Ovary (tissue), 9 donors: ENCODE data around the gene SLC11A1. TPM values are rescaled to one million over a fixed set of nuclear protein-coding genes. Genes with fewer than 3 reads are reported as not detected.

ENCODE experiments used
- DNase-seq, 5 donors: peaks; one replicate each; pipeline ENCODE4 v3.0.0-alpha.2; 2019 to 2020
- H3K27ac ChIP-seq, 2 donors: fragments of 200-600 bp; one replicate each; pipeline versions ENCODE4 v1.5.1 to v1.8.0; 2019 to 2022
- H3K27me3 ChIP-seq: fragments of 200-600 bp; one replicate; pipeline ENCODE4 v1.8.0; 2022
- H3K36me3 ChIP-seq: fragments of 200-600 bp; sonication (generic); one replicate; pipeline ENCODE4 v1.5.1; 2019
- H3K4me1 ChIP-seq: one replicate; pipeline ENCODE4 v1.8.1; 2013; ENCODE audit warnings: mild to moderate bottlenecking, moderate library complexity; ENCODE audit not compliant: insufficient read depth
- H3K4me3 ChIP-seq: fragments of 200-600 bp; sonication (generic); one replicate; pipeline ENCODE4 v1.5.1; 2017
- H3K9me3 ChIP-seq, 2 donors: fragments of 200-600 bp in 1 of 2; sonication (generic) in 1 of 2; one replicate each; pipeline versions ENCODE4 v1.5.1 to v1.8.1; 2013 to 2019; ENCODE audit warnings: mild to moderate bottlenecking in 1 of 2, moderate library complexity in 1 of 2
- EP300 ChIP-seq: sonication (generic); formaldehyde crosslinking; IDR thresholded peaks from one replicate; pipeline ENCODE4 v1.6.1; 2017; ENCODE audit warnings: antibody characterized with exemption
- POLR2A ChIP-seq: fragments of 450-650 bp; IDR thresholded peaks from one replicate; pipeline ENCODE4 v1.6.1; 2017; ENCODE audit warnings: antibody characterized with exemption, mild to moderate bottlenecking, moderate library complexity
- WGBS, 3 donors: extraction: QIAGEN DNeasy Blood & Tissue Kit in 1 of 3; methylation state at CpG; one replicate each; pipeline versions ENCODE4 v1.1.5 to v1.1.7; 2013 to 2017; 5-methylcytosine and 5-hydroxymethylcytosine counted together
- intact Hi-C, 4 donors: fragments of 100-400 bp; cut with DNase I; formaldehyde crosslinking; loops; one replicate each; pipeline versions ENCODE4 v1.11.0 to v1.15.1; 2022 to 2023
- polyA plus RNA-seq, 2 donors: library from polyadenylated mRNA; stranded (reverse); fragments of 200-250 nt in 1 of 2; fragments of 350-450 nt in 1 of 2; fragmentation: Illumina TruSeq in 1 of 2; extraction: RNeasy Lipid Tissue Mini Kit (QIAGEN cat#74804) in 1 of 2; gene quantifications; one replicate each; pipeline ENCODE4 v1.2.3, GENCODE V29; 2013 to 2014
- total RNA-seq, 7 donors: library from RNA; depleted of rRNA in 2 of 7; stranded (reverse); fragments of >200 nt in 2 of 7; fragmentation: NEBNext Ultra II Directional in 3 of 7; extraction: Animal tissue kit (Norgen Biotek cat#: 25700) in 3 of 7; gene quantifications; one replicate each; pipeline versions ENCODE4 v1.1.0 to v1.2.4, GENCODE V29; 2016 to 2023
- TF ChIP-seq, protein P1 (sequence below), 3 donors: fragments of 450-650 bp in 2 of 3; fragments of 200-600 bp in 1 of 3; IDR thresholded peaks; one replicate each; pipeline versions ENCODE4 v1.5.1 to v1.8.0; 2016 to 2022; ENCODE audit warnings: antibody characterized with exemption in 3 of 3, mild to moderate bottlenecking in 1 of 3
- donor health status: DM: no; HTN: no; CAD: no; lungs with moderate emphysema.
- donor health status: DM: no; HTN: no; CAD: no.
- donor health status: Bipolar disorder and iron deficiency.
- donor health status: DM: yes; HTN: yes; CAD: no.
- donor health status: DM: no; HTN: no; CAD: no.
- donor health status: DM: yes; HTN: yes; CAD: no.

Gene SLC11A1
- total and polyA plus RNA-seq, 9 donors = 0.83 to 28.9 (median 5.4) TPM

GRCh38 chr2:218403810-218404209 is 21.7 kb downstream of the SLC11A1 start:
- intact Hi-C loops = loop anchor here in 2 of 4 donors (10.0 kb wide), 2 partner anchors 61 to 251 kb away; partner anchors contain the start of genes BCS1L (in 1 of the 2) and ZNF142 (in 1 of the 2)
- H3K36me3 ChIP-seq = no peaks in the 10 kb centered on the region
- no peaks in the 10 kb centered on the region for H3K9me3 ChIP-seq
- peaks cover 10% of the 10 kb centered on the region for H3K4me1 ChIP-seq
- TF ChIP-seq, protein P1, sequence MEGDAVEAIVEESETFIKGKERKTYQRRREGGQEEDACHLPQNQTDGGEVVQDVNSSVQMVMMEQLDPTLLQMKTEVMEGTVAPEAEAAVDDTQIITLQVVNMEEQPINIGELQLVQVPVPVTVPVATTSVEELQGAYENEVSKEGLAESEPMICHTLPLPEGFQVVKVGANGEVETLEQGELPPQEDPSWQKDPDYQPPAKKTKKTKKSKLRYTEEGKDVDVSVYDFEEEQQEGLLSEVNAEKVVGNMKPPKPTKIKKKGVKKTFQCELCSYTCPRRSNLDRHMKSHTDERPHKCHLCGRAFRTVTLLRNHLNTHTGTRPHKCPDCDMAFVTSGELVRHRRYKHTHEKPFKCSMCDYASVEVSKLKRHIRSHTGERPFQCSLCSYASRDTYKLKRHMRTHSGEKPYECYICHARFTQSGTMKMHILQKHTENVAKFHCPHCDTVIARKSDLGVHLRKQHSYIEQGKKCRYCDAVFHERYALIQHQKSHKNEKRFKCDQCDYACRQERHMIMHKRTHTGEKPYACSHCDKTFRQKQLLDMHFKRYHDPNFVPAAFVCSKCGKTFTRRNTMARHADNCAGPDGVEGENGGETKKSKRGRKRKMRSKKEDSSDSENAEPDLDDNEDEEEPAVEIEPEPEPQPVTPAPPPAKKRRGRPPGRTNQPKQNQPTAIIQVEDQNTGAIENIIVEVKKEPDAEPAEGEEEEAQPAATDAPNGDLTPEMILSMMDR (IDR thresholded peaks at IDR 0.05) = no peak
- no peak for TF ChIP-seq POLR2A
- no peak for TF ChIP-seq EP300
- no peak overlapping the region for H3K4me3 ChIP-seq
- DNase-seq = no peak
- H3K27ac ChIP-seq = no peak overlapping the region
- no peaks in the 10 kb centered on the region for H3K27me3 ChIP-seq
- WGBS, 3 donors = 73 to 83% (median 74%) methylated on average over 7 of the region's 7 CpGs

GRCh38 chr2:218404351-218405085 is 22.4 kb downstream of the SLC11A1 start:
- H3K4me1 ChIP-seq = peaks cover 10% of the 10 kb centered on the region
- peak; percentile 31 to 60 (median 47) for DNase-seq
- TF ChIP-seq EP300 (no peak), POLR2A (no peak)
- TF ChIP-seq, protein P1 (IDR thresholded peaks at IDR 0.05) = no peak

GRCh38 chr2:218405086-218405745 is 23.1 kb downstream of the SLC11A1 start:
- intact Hi-C loops = loop anchor here in 3 of 4 donors (5.0 to 10.0 kb wide), 3 partner anchors 60 to 250 kb away; partner anchors contain the start of genes BCS1L (in 1 of the 3) and ZNF142 (in 1 of the 3)
- H3K4me1 ChIP-seq = peaks cover 10% of the 10 kb centered on the region
- H3K9me3 ChIP-seq = no peaks in the 10 kb centered on the region
- 32 to 37% (median 35%) methylated on average over 8 of the region's 8 CpGs for WGBS, 3 donors
- H3K36me3 ChIP-seq = no peaks in the 10 kb centered on the region
- no peak overlapping the region for H3K4me3 ChIP-seq
- H3K27ac ChIP-seq = peak overlapping the region; percentile 23 to 95
- no peak for DNase-seq
- no peak for TF ChIP-seq EP300
- TF ChIP-seq, protein P1 (IDR thresholded peaks at IDR 0.05) = no peak
- no peak for TF ChIP-seq POLR2A
- H3K27me3 ChIP-seq = no peaks in the 10 kb centered on the region

More at GRCh38 chr2:218404351-218405085, 22.4 kb downstream of the SLC11A1 start:
- intact Hi-C loops = loop anchor here in 3 of 4 donors (5.0 to 10.0 kb wide), 3 partner anchors 60 to 250 kb away; partner anchors contain the start of genes BCS1L (in 1 of the 3) and ZNF142 (in 1 of the 3)
- H3K27me3 ChIP-seq = no peaks in the 10 kb centered on the region
- H3K9me3 ChIP-seq = no peaks in the 10 kb centered on the region
- 61 to 69% (median 67%) methylated on average over 16 of the region's 16 CpGs for WGBS, 3 donors
- no peaks in the 10 kb centered on the region for H3K36me3 ChIP-seq
- no peak overlapping the region for H3K27ac ChIP-seq
- H3K4me3 ChIP-seq = no peak overlapping the region

DNA sequence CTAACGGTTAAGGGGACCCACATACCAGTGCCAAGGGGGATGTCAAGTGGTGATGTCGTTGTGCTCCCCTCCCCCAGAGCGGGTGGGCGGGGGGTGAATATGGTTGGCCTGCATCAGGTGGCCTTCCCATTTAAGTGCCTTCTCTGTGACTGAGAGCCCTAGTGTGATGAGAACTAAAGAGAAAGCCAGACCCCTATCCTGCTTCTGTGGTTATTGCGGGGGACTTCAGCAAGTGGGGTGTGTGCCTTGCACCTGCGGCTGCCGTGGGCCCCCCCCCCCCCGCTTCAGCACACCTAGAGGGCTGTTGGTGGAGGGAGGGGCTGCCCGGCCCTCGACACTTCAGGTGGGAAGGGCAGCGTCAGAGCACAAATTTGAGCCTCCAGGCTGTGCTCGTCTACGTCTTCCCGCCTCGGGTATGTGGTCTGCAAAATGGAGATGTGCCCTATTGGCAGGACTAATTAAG is 23.7 kb downstream of the SLC11A1 start:
- Histone ChIP-seq H3K27me3 (no peaks in the 10 kb centered on the region), H3K4me1 (peaks cover 10% of the 10 kb centered on the region), H3K36me3 (no peaks in the 10 kb centered on the region), H3K9me3 (no peaks in the 10 kb centered on the region), H3K27ac (peak overlapping the region; percentile 23 to 95), H3K4me3 (peak overlapping the region; percentile 7)
- WGBS, 3 donors = 1 to 5% (median 4%) methylated on average over 15 of the region's 15 CpGs
- peak; percentile 59 to 75 (median 72) for DNase-seq
- intact Hi-C loops = loop anchor here in 3 of 4 donors (2.0 to 10.0 kb wide), 4 partner anchors 59 to 249 kb away; partner anchors contain the start of genes BCS1L (in 1 of the 3), CNOT9 (in 1 of the 3), USP37 (in 1 of the 3) and ZNF142 (in 1 of the 3)
- TF ChIP-seq POLR2A (no peak), EP300 (no peak)
- TF ChIP-seq, protein P1 (IDR thresholded peaks at IDR 0.05) = no peak
